Smooth muscle cell (in vitro differentiated cells): ENCODE data around the gene HID1. TPM values are rescaled to one million over a fixed set of nuclear protein-coding genes. Genes with fewer than 3 reads are reported as not detected.

Experiments used
- DNase-seq: peaks from one replicate; lab custom pipeline; 2025; ENCODE audit not compliant: unreplicated experiment; lab: John Stamatoyannopoulos, UW
- H2AFZ ChIP-seq: fragments of 200-600 bp; sonication (generic); 2 replicates; pipeline ENCODE4 v1.6.0; 2016; ENCODE audit warnings: antibody characterized with exemption, low read depth, mild to moderate bottlenecking
- H3F3A ChIP-seq: fragments of 200-600 bp; sonication (generic); 2 replicates; pipeline ENCODE4 v1.6.0; 2017; ENCODE audit warnings: antibody characterized with exemption, low read depth
- H3K27ac ChIP-seq: fragments of 200-600 bp; sonication (generic); 2 replicates; pipeline ENCODE4 v1.5.1; 2016; ENCODE audit warnings: low read depth, mild to moderate bottlenecking
- H3K27me3 ChIP-seq: fragments of 200-600 bp; sonication (generic); 2 replicates; pipeline ENCODE4 v1.6.1; 2016; ENCODE audit warnings: low read depth, mild to moderate bottlenecking
- H3K36me3 ChIP-seq: fragments of 200-600 bp; sonication (generic); 2 replicates; pipeline ENCODE4 v1.5.1; 2016; ENCODE audit warnings: low read depth
- H3K4me1 ChIP-seq: fragments of 200-600 bp; sonication (generic); 2 replicates; pipeline ENCODE4 v1.5.1; 2016; ENCODE audit warnings: low read depth
- H3K4me2 ChIP-seq: fragments of 200-600 bp; sonication (generic); 2 replicates; pipeline ENCODE4 v1.6.0; 2016; ENCODE audit warnings: mild to moderate bottlenecking
- H3K4me3 ChIP-seq: fragments of 200-600 bp; sonication (generic); 2 replicates; pipeline ENCODE4 v1.5.1; 2016; ENCODE audit warnings: mild to moderate bottlenecking
- H3K79me2 ChIP-seq: fragments of 200-600 bp; sonication (generic); 2 replicates; pipeline ENCODE4 v1.6.0; 2016; ENCODE audit warnings: low read depth, mild to moderate bottlenecking
- H3K9ac ChIP-seq: fragments of 200-600 bp; sonication (generic); 2 replicates; pipeline ENCODE4 v1.6.0; 2016; ENCODE audit warnings: low read depth
- H3K9me3 ChIP-seq: fragments of 200-600 bp; sonication (generic); replicated peaks from 2 replicates; pipeline ENCODE4 v1.5.1; 2016; ENCODE audit warnings: low read depth
- H4K20me1 ChIP-seq: fragments of 200-600 bp; sonication (generic); 2 replicates; pipeline ENCODE4 v1.6.0; 2016; ENCODE audit warnings: low read depth
- CTCF ChIP-seq: fragments of 200-600 bp; sonication (generic); IDR thresholded peaks from 2 replicates; pipeline ENCODE4 v1.5.1; 2017; ENCODE audit warnings: borderline replicate concordance, mild to moderate bottlenecking, antibody characterized with exemption; ENCODE audit not compliant: insufficient read depth, poor library complexity, severe bottlenecking
- WGBS: methylation state at CpG from one replicate; pipeline ENCODE4 v1.1.7; 2016; ENCODE audit warnings: low lambda C conversion rate; 5-methylcytosine and 5-hydroxymethylcytosine counted together
- polyA plus RNA-seq: library from polyadenylated mRNA; unstranded; fragments of >200 nt; fragmentation: Nextera tagmentation; extraction: Ambion mirVana; gene quantifications from 2 replicates; pipeline ENCODE4 v1.2.1, GENCODE V29; 2016
- total RNA-seq: library from RNA; depleted of rRNA; stranded (reverse); fragments of >200 nt; gene quantifications from 2 replicates; pipeline ENCODE4 v1.2.3, GENCODE V29; 2014

Gene HID1
- total and polyA plus RNA-seq, 2 experiments from 2014 or later = 3.3 to 8.8 TPM

GRCh38 chr17:74954665-74955421 lies 17.7 kb downstream of the HID1 start:
- no peak for DNase-seq
- Histone ChIP-seq H4K20me1 (no peaks in the 10 kb centered on the region), H3K4me3 (no peak overlapping the region), H2AFZ (no peak overlapping the region), H3K27ac (no peak overlapping the region), H3K36me3 (no peaks in the 10 kb centered on the region), H3K4me2 (no peak overlapping the region), H3K27me3 (no peaks in the 10 kb centered on the region), H3K4me1 (no peaks in the 10 kb centered on the region), H3K79me2 (no peaks in the 10 kb centered on the region), H3F3A (no peaks in the 10 kb centered on the region), H3K9ac (no peak overlapping the region), H3K9me3 (no peaks in the 10 kb centered on the region)
- 66% methylated on average over 13 of the region's 13 CpGs for WGBS
- TF ChIP-seq CTCF = no peak

GRCh38 chr17:74954115-74954514 lies 18.4 kb downstream of the HID1 start:
- no peaks in the 10 kb centered on the region for H3K9me3 ChIP-seq
- H3K36me3 ChIP-seq = no peaks in the 10 kb centered on the region
- no peaks in the 10 kb centered on the region for H4K20me1 ChIP-seq
- TF ChIP-seq CTCF = no peak
- H3K4me2 ChIP-seq = no peak overlapping the region
- H3K4me3 ChIP-seq = no peak overlapping the region
- H3F3A ChIP-seq = no peaks in the 10 kb centered on the region
- WGBS = 93% methylated on average over 15 of the region's 15 CpGs
- no peak for DNase-seq
- H3K27ac ChIP-seq = no peak overlapping the region
- no peaks in the 10 kb centered on the region for H3K79me2 ChIP-seq
- no peak overlapping the region for H2AFZ ChIP-seq
- H3K27me3 ChIP-seq = no peaks in the 10 kb centered on the region
- no peaks in the 10 kb centered on the region for H3K4me1 ChIP-seq
- H3K9ac ChIP-seq = no peak overlapping the region

- Histone ChIP-seq H3K9me3 (no peaks in the 10 kb centered on the region), H3F3A (no peaks in the 10 kb centered on the region), H3K79me2 (no peaks in the 10 kb centered on the region), H3K4me3 (no peak overlapping the region), H2AFZ (no peak overlapping the region), H4K20me1 (no peaks in the 10 kb centered on the region), H3K4me1 (no peaks in the 10 kb centered on the region), H3K27me3 (no peaks in the 10 kb centered on the region), H3K27ac (no peak overlapping the region), H3K36me3 (no peaks in the 10 kb centered on the region), H3K4me2 (no peak overlapping the region), H3K9ac (no peak overlapping the region)
- WGBS = 91% methylated on average over 9 of the region's 11 CpGs
- no peak for DNase-seq
- TF ChIP-seq CTCF = no peak
Measured at GRCh38 chr17:74953134-74953687, 19.3 kb downstream of the HID1 start.
